ENCODE data around the gene SLC25A6. TPM values are rescaled to one million over a fixed set of nuclear protein-coding genes. Genes with fewer than 3 reads are reported as not detected.

SLC25A6 gene
- total RNA-seq, 1 donor from 2014 or later = 453 TPM

GRCh38 chrX:1400049-1400448 is 8.1 kb upstream of the SLC25A6 start:
- Mint-ChIP-seq H3K27me3 (ENCODE audit: low read depth) (no peaks in the 10 kb centered on the region), H3K4me1 (no peaks in the 10 kb centered on the region), H3K36me3 (peaks cover 9% of the 10 kb centered on the region), H3K4me3 (no peak overlapping the region), H3K9me3 (no peaks in the 10 kb centered on the region), H3K27ac (no peak overlapping the region)
- DNase-seq (ENCODE audit: low spot score in 2 of 2, unreplicated experiment in 2 of 2) = no peak
- no peak for TF ChIP-seq CTCF (IDR thresholded peaks at IDR 0.05; ENCODE audit: unreplicated experiment)

GRCh38 chrX:1398431-1399340 is 6.8 kb upstream of the SLC25A6 start:
- H3K27ac Mint-ChIP-seq = peak overlapping the region; percentile 61
- H3K27me3 Mint-ChIP-seq (ENCODE audit: low read depth) = no peaks in the 10 kb centered on the region
- TF ChIP-seq CTCF (IDR thresholded peaks at IDR 0.05; ENCODE audit: unreplicated experiment) = no peak
- DNase-seq (ENCODE audit: low spot score in 2 of 2, unreplicated experiment in 2 of 2) = no peak
- no peaks in the 10 kb centered on the region for H3K9me3 Mint-ChIP-seq
- H3K4me1 Mint-ChIP-seq = peaks cover 7% of the 10 kb centered on the region
- no peak overlapping the region for H3K4me3 Mint-ChIP-seq
- H3K36me3 Mint-ChIP-seq = peaks cover 9% of the 10 kb centered on the region

GRCh38 chrX:1397441-1398270 is 5.7 kb upstream of the SLC25A6 start:
- H3K4me3 Mint-ChIP-seq = no peak overlapping the region
- peak overlapping the region; percentile 21 for H3K27ac Mint-ChIP-seq
- no peaks in the 10 kb centered on the region for H3K9me3 Mint-ChIP-seq
- H3K4me1 Mint-ChIP-seq = peaks cover 13% of the 10 kb centered on the region
- DNase-seq (ENCODE audit: low spot score in 2 of 2, unreplicated experiment in 2 of 2) = no peak
- H3K27me3 Mint-ChIP-seq (ENCODE audit: low read depth) = no peaks in the 10 kb centered on the region
- no peak for TF ChIP-seq CTCF (IDR thresholded peaks at IDR 0.05; ENCODE audit: unreplicated experiment)
- peaks cover 9% of the 10 kb centered on the region for H3K36me3 Mint-ChIP-seq

GRCh38 chrX:1397001-1397400 is 5.1 kb upstream of the SLC25A6 start:
- Mint-ChIP-seq H3K9me3 (no peaks in the 10 kb centered on the region), H3K27ac (no peak overlapping the region), H3K27me3 (ENCODE audit: low read depth) (no peaks in the 10 kb centered on the region), H3K36me3 (peaks cover 9% of the 10 kb centered on the region), H3K4me3 (no peak overlapping the region), H3K4me1 (peaks cover 13% of the 10 kb centered on the region)
- TF ChIP-seq CTCF (IDR thresholded peaks at IDR 0.05; ENCODE audit: unreplicated experiment) = no peak
- no peak for DNase-seq (ENCODE audit: low spot score in 2 of 2, unreplicated experiment in 2 of 2)

GRCh38 chrX:1395646-1396216 is 3.8 kb upstream of the SLC25A6 start:
- Mint-ChIP-seq H3K27me3 (ENCODE audit: low read depth) (no peaks in the 10 kb centered on the region), H3K4me3 (no peak overlapping the region), H3K36me3 (peaks cover 13% of the 10 kb centered on the region), H3K9me3 (no peaks in the 10 kb centered on the region), H3K27ac (no peak overlapping the region), H3K4me1 (peaks cover 18% of the 10 kb centered on the region)
- DNase-seq (ENCODE audit: low spot score in 2 of 2, unreplicated experiment in 2 of 2) = no peak
- TF ChIP-seq CTCF (IDR thresholded peaks at IDR 0.05; ENCODE audit: unreplicated experiment) = no peak

Measured in mesothelial cell of epicardium (in vitro differentiated cells).